K562 (cell line): ENCODE results near the gene CD40. TPM values are rescaled to one million over a fixed set of nuclear protein-coding genes. Genes with fewer than 3 reads are reported as not detected.

Experiments used
- ATAC-seq: fragments of 200-7000 bp; cut with Tn5 transposase; 3 replicates; pipeline ENCODE4 v1.9.1; 2020; ENCODE audit warnings: moderate library complexity
- BruUV-seq: library from RNA; stranded (reverse); fragments of 400-500 nt; replicated peaks from 2 replicates; lab custom pipeline; 2021; lab: Mats Ljungman, UMichigan
- CTCF ChIA-PET: fragments of 300-600 bp; formaldehyde crosslinking; extraction: SDS; loops from one replicate; lab custom pipeline; 2021; ENCODE audit warnings: low intra/inter-chr PET ratio; lab: Yijun Ruan, JAX
- POLR2A ChIA-PET: fragments of 300-600, 350-650 bp; sonication (Branson Sonifier 250); formaldehyde crosslinking; extraction: SDS; loops from one replicate; lab custom pipeline; 2021; ENCODE audit warnings: antibody characterized with exemption, inconsistent platforms; lab: Yijun Ruan, JAX
- DNase-seq, 4 experiments: peaks; one replicate each; pipeline versions ENCODE4 v3.0.0 to v3.0.0-alpha.2; 2011 to 2018; ENCODE audit warnings: low spot score in 3 of 4, mixed read lengths in 3 of 4; ENCODE audit errors: extremely low read depth in 1 of 4
- FAIRE-seq: peaks from 2 replicates; lab custom pipeline; 2011; peaks lifted over from hg19 to GRCh38; lab: Jason Lieb, UNC
- H2AFZ ChIP-seq: 2 replicates; pipeline ENCODE4 v1.6.0; 2011; ENCODE audit warnings: low read depth, low read length, control low read depth, inconsistent platforms
- H3K27ac ChIP-seq: fragments of 200-600 bp; 3 replicates; pipeline ENCODE4 v1.8.0; 2011; ENCODE audit warnings: low read depth, mild to moderate bottlenecking, control low read depth, inconsistent platforms, low read length, moderate library complexity, mixed read lengths; ENCODE audit errors: extremely low read depth
- H3K27me3 ChIP-seq, 2 experiments: fragments of 300-600 bp in 1 of 2; 2 replicates in 1 of 2; 3 replicates in 1 of 2; pipeline versions ENCODE4 v1.6.0 to v1.8.0; 2011; ENCODE audit warnings: inconsistent platforms in 2 of 2, low read length in 2 of 2, mild to moderate bottlenecking in 1 of 2, mixed read lengths in 1 of 2, moderate library complexity in 1 of 2; ENCODE audit not compliant: control insufficient read depth in 2 of 2, insufficient read depth in 2 of 2
- H3K36me3 ChIP-seq: fragments of 300-600 bp; 3 replicates; pipeline ENCODE4 v1.8.0; 2011; ENCODE audit warnings: mild to moderate bottlenecking, low read length, inconsistent platforms; ENCODE audit not compliant: control insufficient read depth, insufficient read depth
- H3K4me1 ChIP-seq, 2 experiments: fragments of 200-600 bp in 1 of 2; replicated peaks in 1 of 2; 2 replicates in 1 of 2; 3 replicates in 1 of 2; pipeline versions ENCODE4 v1.5.1 to v1.8.0; 2011; ENCODE audit warnings: inconsistent platforms in 2 of 2, low read length in 2 of 2, mild to moderate bottlenecking in 1 of 2, mixed read lengths in 1 of 2, moderate library complexity in 1 of 2; ENCODE audit not compliant: control insufficient read depth in 2 of 2, insufficient read depth in 2 of 2
- H3K4me2 ChIP-seq: 2 replicates; pipeline ENCODE4 v1.6.1; 2011; ENCODE audit warnings: low read length, control low read depth, inconsistent platforms, mixed read lengths; ENCODE audit not compliant: insufficient read depth
- H3K4me3 ChIP-seq: fragments of 200-600 bp; sonication (generic), shearing (Covaris generic); 2 replicates; pipeline ENCODE4 v1.5.1; 2016; ENCODE audit warnings: control low read depth, inconsistent platforms
- H3K79me2 ChIP-seq: fragments of 200-600 bp; 3 replicates; pipeline ENCODE4 v1.8.0; 2011; ENCODE audit warnings: low read length, inconsistent platforms; ENCODE audit not compliant: control insufficient read depth, insufficient read depth
- H3K9ac ChIP-seq, 2 experiments: 2 replicates each; pipeline versions ENCODE4 v1.6.0 to v1.6.1; 2011; ENCODE audit warnings: low read depth in 2 of 2, low read length in 2 of 2, control low read depth in 1 of 2, inconsistent platforms in 1 of 2, mild to moderate bottlenecking in 1 of 2, mixed read lengths in 1 of 2; ENCODE audit not compliant: insufficient read depth in 1 of 2
- H3K9me1 ChIP-seq: one replicate; pipeline ENCODE4 v1.6.0; 2011; ENCODE audit warnings: inconsistent platforms, mild to moderate bottlenecking, low read length, moderate library complexity; ENCODE audit not compliant: control insufficient read depth, insufficient read depth
- H3K9me3 ChIP-seq: replicated peaks from 2 replicates; pipeline ENCODE4 v1.5.1; 2011; ENCODE audit warnings: low read depth, low read length, inconsistent platforms; ENCODE audit not compliant: control insufficient read depth, insufficient read depth
- H4K20me1 ChIP-seq: replicated peaks from 2 replicates; pipeline ENCODE4 v1.6.1; 2011; ENCODE audit warnings: low read length, inconsistent platforms, mixed read lengths; ENCODE audit not compliant: control insufficient read depth, insufficient read depth
- EP400 ChIP-seq: fragments of 450-650 bp; IDR thresholded peaks from 2 replicates; pipeline ENCODE4 v1.6.1; 2017; ENCODE audit warnings: antibody characterized with exemption, mild to moderate bottlenecking, moderate library complexity
- JUNB ChIP-seq: fragments of 450-650 bp; formaldehyde crosslinking; conservative IDR thresholded peaks from 2 replicates; pipeline ENCODE4 v1.4.0; 2020; ENCODE audit warnings: mild to moderate bottlenecking
- MAFK ChIP-seq: IDR thresholded peaks from 2 replicates; pipeline ENCODE4 v1.6.1; 2011; ENCODE audit warnings: low read length, improper control_type of control experiment
- RAD21 ChIP-seq, 2 experiments: fragments of 250-450 bp in 1 of 2; fragments of 450-650 bp in 1 of 2; sonication (Bioruptor Pico) in 1 of 2; formaldehyde crosslinking in 1 of 2; IDR thresholded peaks in 1 of 2; conservative IDR thresholded peaks in 1 of 2; 2 replicates each; pipeline versions ENCODE4 v1.4.0 to v1.8.0; 2020 to 2022; ENCODE audit warnings: mild to moderate bottlenecking in 2 of 2, moderate library complexity in 1 of 2
- STAT5A ChIP-seq: IDR thresholded peaks from 2 replicates; pipeline ENCODE4 v1.6.1; 2012; ENCODE audit warnings: low read length, inconsistent platforms, borderline replicate concordance
- TAF1 ChIP-seq: IDR thresholded peaks from 2 replicates; pipeline ENCODE4 v1.6.1; 2011; ENCODE audit warnings: mild to moderate bottlenecking, low read length, moderate library complexity; ENCODE audit not compliant: insufficient read depth, control insufficient read depth, severe bottlenecking; ENCODE audit errors: extremely low read depth
- ZNF134 ChIP-seq: fragments of 250-450 bp; sonication (Bioruptor Pico); conservative IDR thresholded peaks from 2 replicates; pipeline ENCODE4 v1.4.0; 2020
- ZNF239 ChIP-seq: fragments of 250-450 bp; sonication (Bioruptor Pico); IDR thresholded peaks from 2 replicates; pipeline ENCODE4 v1.4.0; 2020; ENCODE audit warnings: mild to moderate bottlenecking
- WGBS: fragments of 100-300 bp; shearing (Covaris generic); methylation state at CpG from one replicate; pipeline ENCODE4 v1.1.6; 2016; ENCODE audit warnings: low coverage, mixed read lengths; ENCODE audit not compliant: insufficient coverage; ENCODE audit errors: missing lambda C conversion rate; 5-methylcytosine and 5-hydroxymethylcytosine counted together
- in situ Hi-C: fragments of 300-500 bp; cut with MboI; formaldehyde crosslinking; loops from 4 replicates; pipeline ENCODE4 v1.15.0; 2018; ENCODE audit warnings: inconsistent platforms, mixed read lengths
- intact Hi-C: fragments of 100-400 bp; cut with micrococcal nuclease; formaldehyde crosslinking; loops from 2 replicates; pipeline ENCODE4 v1.14.2; 2022
- polyA plus RNA-seq, 8 experiments: library from polyadenylated mRNA; depleted of rRNA in 4 of 8; stranded (reverse) in 5 of 8; unstranded in 3 of 8; fragments of >200 nt; fragmentation: Nextera tagmentation in 2 of 8; fragmentation: Illumina TruSeq in 1 of 8; extraction: Ambion mirVana in 2 of 8; extraction: Trizol in 1 of 8; gene quantifications; 2 replicates each; pipeline versions ENCODE4 v1.2.1 to v1.2.3, GENCODE V29; 2011 to 2014; ENCODE audit warnings: inconsistent platforms in 1 of 8, missing spikeins in 1 of 8
- total RNA-seq, 7 experiments: library from RNA; depleted of rRNA in 6 of 7; stranded (reverse); fragments of >200 nt in 6 of 7; fragmentation: Illumina TruSeq in 2 of 7; extraction: Trizol in 2 of 7; gene quantifications; 2 replicates each; pipeline versions ENCODE4 v1.2.1 to v1.2.3, GENCODE V29; 2011 to 2021; ENCODE audit warnings: low replicate concordance in 1 of 7
- TF ChIP-seq, protein P1 (sequence below): sonication (generic); formaldehyde crosslinking; IDR thresholded peaks from 2 replicates; pipeline ENCODE4 v1.8.1; 2023; ENCODE audit warnings: mild to moderate bottlenecking, missing genetic modification reagents, moderate library complexity
- TF ChIP-seq, protein P2 (sequence below), 3 experiments: fragments of 200-800 bp in 1 of 3; fragments of 250-450 bp in 1 of 3; fragments of 450-650 bp in 1 of 3; sonication (Bioruptor Pico) in 1 of 3; sonication (Bioruptor generic) in 1 of 3; formaldehyde crosslinking in 1 of 3; IDR thresholded peaks; 2 replicates each; pipeline versions ENCODE4 v1.6.1 to v1.8.0; 2016 to 2022; ENCODE audit warnings: mild to moderate bottlenecking in 2 of 3, missing genetic modification characterization in 2 of 3, missing compliant biosample characterization in 1 of 3, moderate library complexity in 1 of 3

The CD40 gene
- total and polyA plus RNA-seq, 9 of the 15 experiments (the other 6 are each of a cell fraction or from before 2014, with no cell fraction given), result 0.76 to 3.7 (median 1.6) TPM

DNA sequence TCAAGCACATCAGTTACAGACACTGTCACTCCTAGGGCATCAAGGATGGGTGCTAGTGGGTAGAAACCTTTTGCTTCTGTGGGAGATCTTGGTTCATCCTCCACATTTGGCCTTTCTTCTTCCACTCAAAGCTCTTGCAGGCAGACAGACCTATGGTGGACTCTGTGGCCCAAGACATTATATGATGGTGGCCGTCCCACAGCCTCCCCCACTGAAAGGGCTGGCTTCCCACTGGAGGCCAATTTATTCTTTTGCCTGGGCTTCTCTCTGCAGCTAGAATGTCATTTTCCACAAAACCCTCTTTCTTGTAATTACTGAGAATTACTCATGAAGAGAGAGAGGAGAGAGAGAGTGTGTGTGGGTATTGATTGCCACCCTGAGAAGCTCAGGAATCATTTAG lies 43.8 kb downstream of the CD40 start:
- no peak for FAIRE-seq
- CTCF ChIA-PET, result no interaction called here

More for the DNA sequence above, 43.8 kb downstream of the CD40 start:
- no peaks in the 10 kb centered on the region for H3K4me1 ChIP-seq
- H4K20me1 ChIP-seq, result no peaks in the 10 kb centered on the region; the same call in 1 of the 2 replicates
- H3K4me3 ChIP-seq, result no peak overlapping the region
- in situ Hi-C loops (no loop called here), intact Hi-C loops (no loop called here)
- 0% methylated on average over 1 of the region's 1 CpG for WGBS
- H2AFZ ChIP-seq, result no peak overlapping the region
- no TSS peak for BruUV-seq
- DNase-seq, result no peak
- no peak for ATAC-seq
- no peak overlapping the region for H3K27ac ChIP-seq
- no peaks in the 10 kb centered on the region for H3K36me3 ChIP-seq
- POLR2A ChIA-PET, result interaction anchor here (1.5 kb wide), 1 partner anchor 12 kb away, joined by 6 read pairs; no protein-coding TSS in a partner anchor
- TF ChIP-seq TAF1 (no peak), RAD21 (CRISPR knock-in tag; conservative IDR thresholded peaks at IDR 0.05 in 1 of 2, IDR thresholded peaks at IDR 0.05 in 1 of 2) (no peak), JUNB (CRISPR knock-in tag) (no peak), STAT5A (no peak), ZNF134 (CRISPR knock-in tag) (no peak), MAFK (no peak), EP400 (no peak), ZNF239 (CRISPR knock-in tag) (no peak)
- TF ChIP-seq, protein P1, sequence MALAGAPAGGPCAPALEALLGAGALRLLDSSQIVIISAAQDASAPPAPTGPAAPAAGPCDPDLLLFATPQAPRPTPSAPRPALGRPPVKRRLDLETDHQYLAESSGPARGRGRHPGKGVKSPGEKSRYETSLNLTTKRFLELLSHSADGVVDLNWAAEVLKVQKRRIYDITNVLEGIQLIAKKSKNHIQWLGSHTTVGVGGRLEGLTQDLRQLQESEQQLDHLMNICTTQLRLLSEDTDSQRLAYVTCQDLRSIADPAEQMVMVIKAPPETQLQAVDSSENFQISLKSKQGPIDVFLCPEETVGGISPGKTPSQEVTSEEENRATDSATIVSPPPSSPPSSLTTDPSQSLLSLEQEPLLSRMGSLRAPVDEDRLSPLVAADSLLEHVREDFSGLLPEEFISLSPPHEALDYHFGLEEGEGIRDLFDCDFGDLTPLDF, result no peak
- TF ChIP-seq, protein P2, sequence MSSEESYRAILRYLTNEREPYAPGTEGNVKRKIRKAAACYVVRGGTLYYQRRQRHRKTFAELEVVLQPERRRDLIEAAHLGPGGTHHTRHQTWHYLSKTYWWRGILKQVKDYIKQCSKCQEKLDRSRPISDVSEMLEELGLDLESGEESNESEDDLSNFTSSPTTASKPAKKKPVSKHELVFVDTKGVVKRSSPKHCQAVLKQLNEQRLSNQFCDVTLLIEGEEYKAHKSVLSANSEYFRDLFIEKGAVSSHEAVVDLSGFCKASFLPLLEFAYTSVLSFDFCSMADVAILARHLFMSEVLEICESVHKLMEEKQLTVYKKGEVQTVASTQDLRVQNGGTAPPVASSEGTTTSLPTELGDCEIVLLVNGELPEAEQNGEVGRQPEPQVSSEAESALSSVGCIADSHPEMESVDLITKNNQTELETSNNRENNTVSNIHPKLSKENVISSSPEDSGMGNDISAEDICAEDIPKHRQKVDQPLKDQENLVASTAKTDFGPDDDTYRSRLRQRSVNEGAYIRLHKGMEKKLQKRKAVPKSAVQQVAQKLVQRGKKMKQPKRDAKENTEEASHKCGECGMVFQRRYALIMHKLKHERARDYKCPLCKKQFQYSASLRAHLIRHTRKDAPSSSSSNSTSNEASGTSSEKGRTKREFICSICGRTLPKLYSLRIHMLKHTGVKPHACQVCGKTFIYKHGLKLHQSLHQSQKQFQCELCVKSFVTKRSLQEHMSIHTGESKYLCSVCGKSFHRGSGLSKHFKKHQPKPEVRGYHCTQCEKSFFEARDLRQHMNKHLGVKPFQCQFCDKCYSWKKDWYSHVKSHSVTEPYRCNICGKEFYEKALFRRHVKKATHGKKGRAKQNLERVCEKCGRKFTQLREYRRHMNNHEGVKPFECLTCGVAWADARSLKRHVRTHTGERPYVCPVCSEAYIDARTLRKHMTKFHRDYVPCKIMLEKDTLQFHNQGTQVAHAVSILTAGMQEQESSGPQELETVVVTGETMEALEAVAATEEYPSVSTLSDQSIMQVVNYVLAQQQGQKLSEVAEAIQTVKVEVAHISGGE (CRISPR knock-in tag; IDR thresholded peaks at IDR 0.05), result no peak
- no peaks in the 10 kb centered on the region for H3K9me1 ChIP-seq
- H3K9ac ChIP-seq, result no peak overlapping the region
- H3K9me3 ChIP-seq, result no peaks in the 10 kb centered on the region
- H3K4me2 ChIP-seq, result no peak overlapping the region
- H3K27me3 ChIP-seq, result peaks cover 4 to 55% of the 10 kb centered on the region in 2 experiments; a peak in 4 of 5 replicates
- H3K79me2 ChIP-seq, result no peaks in the 10 kb centered on the region
